Activated CD4-positive, CD25-positive, alpha-beta regulatory T cell treated with anti-CD3 and anti-CD28 coated beads, Interleukin-2, amount 50 U/mL, for 72 hours (primary cell): ENCODE data around the gene FOCAD.
"Not testable (repeated sequence)": the region's sequence is repeated elsewhere in the genome, so short reads cannot be mapped to it uniquely, and the experiment has no call there.

ENCODE experiments used
- DNase-seq: peaks from one replicate; pipeline ENCODE4 v3.0.0; 2021

The FOCAD gene

DNA sequence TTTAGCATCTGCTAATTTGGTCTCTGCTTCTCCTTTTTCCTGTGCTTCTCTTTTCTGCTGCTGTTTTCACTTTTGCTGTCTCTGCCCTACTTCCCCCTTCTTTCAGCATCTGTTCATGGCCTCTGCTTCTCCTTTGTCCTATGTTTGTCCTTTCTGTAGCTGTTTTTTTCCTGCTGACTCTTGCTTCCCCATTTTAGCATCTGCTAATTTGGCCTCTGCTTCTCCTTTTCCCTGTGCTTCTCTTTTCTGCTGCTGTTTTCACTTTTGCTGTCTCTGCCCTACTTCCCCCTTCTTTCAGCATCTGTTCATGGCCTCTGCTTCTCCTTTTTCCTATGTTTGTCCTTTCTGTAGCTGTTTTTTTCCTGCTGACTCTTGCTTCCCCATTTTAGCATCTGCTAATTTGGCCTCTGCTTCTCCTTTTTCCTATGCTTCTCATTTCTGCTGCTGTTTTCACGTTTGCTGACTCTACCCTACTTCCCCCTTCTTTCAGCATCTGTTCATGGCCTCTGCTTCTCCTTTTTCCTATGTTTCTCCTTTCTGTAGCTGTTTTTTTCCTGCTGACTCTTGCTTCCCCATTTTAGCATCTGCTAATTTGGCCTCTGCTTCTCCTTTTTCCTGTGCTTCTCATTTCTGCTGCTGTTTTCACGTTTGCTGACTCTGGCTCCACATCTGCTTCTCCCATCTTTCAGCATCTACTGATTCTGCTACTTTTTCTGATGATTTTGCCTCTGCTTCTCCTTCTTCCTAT lies 290.3 kb downstream of the FOCAD start:
- DNase-seq = not testable (repeated sequence)

DNA sequence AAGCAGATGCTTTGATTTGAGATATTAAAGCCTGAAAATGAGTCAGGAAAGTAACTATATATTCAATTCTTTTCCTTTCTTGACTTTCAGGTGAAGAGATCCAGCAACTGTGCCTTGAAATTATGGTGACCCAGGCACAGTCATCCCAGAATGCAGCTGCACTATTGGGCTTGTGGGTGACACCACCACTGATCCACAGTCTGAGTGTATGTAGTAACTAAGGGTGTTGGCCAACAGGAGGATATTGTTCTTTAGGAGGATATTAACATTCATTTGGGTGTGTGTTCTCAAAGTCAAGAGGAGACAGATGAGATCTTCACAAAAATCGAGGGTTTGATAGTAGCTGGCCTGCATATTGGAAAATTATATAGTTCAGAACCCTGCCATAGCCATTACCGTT lies 294.2 kb downstream of the FOCAD start:
- no peak for DNase-seq

DNA sequence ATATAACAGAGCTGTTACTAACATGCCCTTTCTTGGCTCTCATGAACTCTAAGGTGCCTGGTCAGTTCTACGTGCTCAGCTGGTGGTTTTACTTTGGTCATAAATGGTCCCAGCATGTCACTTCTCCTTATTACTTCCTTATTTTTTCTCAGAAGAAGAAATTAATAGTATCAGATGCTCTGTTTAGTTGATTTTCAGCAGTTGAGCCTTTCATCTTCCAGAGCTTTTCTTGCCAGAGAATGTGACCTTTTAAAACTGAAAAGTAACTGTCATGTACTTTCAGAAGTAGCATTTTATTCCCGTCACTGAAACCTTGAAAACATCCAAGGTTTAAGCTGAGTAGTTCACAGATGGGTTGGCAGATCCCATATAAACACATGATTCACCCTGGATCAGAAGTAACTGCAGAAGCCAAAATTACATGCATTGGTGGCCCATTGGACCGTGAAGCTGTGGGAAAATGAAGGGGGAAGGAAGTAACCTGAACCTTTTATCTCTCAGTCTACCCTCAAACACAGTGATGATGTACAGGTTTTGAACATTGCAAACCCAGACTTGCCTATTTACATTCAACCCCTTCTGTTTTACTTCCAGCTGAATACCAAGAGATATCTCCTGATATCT lies 296.9 kb downstream of the FOCAD start:
- no peak for DNase-seq

DNA sequence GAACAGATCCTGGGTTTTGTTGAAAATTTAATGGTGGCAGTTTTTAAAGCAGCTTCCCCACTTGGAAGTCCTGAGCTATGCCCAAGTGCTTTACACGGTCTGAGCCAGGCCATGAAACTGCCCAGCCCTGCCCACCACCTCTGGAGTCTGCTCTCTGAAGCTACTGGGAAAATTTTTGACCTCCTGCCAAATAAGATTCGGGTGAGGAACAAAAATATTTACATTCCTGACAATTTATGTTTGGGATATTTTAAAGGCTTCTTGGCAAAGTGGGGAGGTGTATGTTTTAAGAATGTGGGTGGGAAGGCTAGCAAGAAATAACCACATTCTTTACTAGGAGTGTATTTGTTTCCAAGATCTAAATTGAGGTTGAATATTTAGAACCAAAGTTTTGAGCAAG lies 297.4 kb downstream of the FOCAD start:
- no peak for DNase-seq

DNA sequence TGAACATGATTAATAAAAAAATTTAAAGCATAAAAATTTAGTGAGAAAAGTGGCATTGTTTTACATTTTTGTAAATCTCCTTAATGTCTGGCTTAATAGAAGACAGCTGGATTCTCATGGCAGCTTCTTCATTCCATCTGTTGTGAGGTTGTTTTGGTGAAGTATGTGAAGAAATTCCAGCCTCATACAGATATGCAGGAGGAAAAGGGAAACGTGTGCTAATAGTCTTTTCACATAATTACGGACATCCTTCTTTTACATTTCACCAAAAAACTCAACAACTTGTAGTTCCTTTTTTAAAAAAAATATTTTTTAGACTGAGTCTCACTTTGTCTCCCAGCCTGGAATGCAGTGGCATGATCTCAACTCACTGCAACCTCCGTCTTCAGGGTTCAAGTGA lies 300.4 kb downstream of the FOCAD start:
- no peak for DNase-seq

DNA sequence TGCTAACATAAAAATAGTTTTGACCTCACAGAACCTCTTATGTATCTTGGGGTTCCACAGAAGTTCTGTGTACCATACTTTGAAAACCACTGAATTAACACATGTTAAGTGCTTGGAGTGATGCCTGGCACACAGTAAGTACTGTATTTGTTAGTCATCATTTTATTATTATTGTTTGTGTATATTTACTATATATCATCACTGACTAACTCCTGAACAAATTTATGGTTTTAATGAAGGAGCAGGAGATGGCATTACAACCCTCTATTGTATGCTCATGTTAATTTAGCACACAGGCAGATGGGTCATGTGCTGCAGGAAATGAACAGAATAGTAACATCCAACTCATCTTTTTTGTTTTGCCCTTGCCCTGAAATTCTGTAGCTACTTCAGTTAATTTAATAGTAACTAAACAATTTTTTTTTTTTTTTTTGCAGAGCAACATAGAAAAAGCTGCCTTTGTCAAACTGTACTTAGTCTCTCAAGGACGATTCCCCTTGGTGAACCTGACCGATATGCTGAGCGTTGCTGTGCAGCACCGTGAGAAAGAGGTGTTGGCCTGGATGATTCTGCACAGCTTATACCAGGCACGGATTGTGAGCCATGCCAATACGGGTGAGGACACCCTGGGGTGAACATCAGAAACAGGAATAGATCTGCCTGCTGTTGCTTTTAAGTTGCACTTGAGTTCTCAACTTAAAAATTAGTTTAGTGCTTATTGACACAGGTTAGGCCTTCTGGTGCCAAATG lies 302.0 kb downstream of the FOCAD start:
- no peak for DNase-seq

DNA sequence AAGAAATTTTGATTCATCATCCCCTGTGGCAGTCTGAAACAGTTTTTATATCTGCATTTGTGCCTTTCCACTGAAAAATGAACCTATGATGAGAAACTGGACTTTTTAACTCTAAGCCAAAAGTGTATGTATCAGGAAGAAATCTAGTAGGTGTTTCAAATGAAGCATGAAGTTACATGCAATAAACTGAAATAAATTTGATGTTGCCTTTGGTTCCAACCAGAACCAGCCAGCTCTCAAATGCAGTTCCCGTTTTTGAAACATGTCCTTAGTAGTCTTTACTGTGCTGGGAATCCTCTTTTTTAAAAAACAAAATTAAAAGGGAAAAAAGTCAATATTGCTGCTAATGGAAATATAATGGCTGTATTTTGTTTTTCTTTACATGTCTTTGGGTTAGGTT lies 303.5 kb downstream of the FOCAD start:
- DNase-seq = no peak

DNA sequence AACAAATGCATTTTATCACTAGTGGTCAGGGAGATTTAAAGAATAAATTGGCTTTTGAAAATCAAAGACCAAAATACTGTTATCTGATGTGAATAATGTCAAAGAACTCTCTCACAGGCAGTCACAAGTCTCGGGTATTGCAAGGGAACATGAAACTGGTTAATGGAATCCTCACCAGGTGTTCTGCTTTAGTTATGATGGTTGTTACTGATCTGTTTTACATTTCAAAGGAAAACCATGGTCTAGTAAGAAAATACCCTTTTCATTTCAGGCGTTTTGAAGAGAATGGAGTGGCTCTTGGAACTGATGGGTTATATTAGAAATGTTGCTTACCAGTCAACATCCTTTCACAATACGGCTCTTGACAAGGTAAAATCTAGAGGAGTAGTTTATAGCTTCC lies 304.0 kb downstream of the FOCAD start:
- no peak for DNase-seq

DNA sequence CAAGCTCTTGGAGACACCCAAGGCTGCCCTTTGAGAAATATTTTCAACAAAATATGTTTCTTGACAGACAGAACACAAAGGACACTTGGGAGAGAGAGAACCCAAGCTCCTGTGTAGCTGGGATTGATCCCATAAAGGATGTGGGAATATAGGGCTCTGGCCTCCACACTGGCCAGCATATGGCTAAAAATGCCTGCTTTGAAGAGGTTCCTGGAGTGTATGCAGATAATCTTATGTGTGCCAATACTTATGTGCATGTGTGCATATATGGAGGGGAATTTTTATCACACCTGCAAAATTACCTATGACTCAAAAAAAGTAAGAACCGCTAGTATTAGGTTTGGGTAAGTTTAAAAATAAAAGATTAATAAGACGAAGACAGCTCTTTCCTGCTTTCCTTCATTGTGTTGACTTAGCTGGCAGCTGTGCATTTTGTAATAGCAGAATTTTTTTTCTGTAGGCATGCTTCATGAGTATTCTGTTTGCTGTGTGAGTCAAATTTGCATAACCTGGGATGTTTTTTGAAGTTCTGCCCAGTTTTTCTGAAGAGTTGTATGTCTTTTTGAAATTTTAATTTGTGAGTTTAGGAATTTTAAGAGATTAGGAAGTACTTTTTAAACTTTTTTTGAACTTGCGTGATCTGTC lies 304.7 kb downstream of the FOCAD start:
- no peak for DNase-seq

DNA sequence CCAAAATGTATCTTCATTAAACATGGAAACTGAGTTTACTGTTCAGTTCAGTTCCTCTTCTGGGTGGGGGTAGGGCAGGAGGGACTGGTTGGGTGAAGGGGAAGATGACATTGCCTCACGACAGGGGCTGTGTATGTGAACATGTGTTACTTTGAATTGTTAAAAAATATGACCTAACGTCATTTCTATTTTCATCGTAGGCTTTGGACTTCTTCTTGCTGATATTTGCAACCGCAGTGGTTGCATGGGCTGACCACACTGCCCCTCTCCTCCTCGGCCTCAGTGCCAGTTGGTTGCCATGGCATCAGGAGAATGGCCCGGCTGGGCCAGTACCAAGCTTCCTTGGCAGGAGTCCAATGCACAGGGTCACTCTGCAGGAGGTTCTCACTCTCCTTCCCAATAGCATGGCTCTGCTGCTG lies 305.9 kb downstream of the FOCAD start:
- DNase-seq = no peak

DNA sequence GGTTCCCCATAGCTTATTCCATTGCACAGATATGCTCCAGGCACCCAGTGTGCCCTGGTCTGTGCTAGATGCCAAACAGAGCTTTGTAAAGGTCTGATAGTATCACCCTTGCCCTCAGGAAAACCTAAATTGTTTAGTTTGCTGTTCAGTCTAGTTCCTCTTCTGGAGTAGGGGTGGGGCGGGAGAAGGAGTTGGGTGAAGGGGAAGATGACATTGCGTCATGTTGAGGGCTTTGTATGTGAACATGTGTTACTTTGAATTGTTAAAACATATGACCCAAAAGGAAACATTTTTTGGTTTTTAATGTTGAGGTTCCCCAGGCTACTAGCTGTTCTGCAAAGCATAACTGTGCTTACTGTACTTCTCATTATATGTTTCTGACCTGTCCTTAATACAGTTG lies 306.8 kb downstream of the FOCAD start:
- DNase-seq = no peak

DNA sequence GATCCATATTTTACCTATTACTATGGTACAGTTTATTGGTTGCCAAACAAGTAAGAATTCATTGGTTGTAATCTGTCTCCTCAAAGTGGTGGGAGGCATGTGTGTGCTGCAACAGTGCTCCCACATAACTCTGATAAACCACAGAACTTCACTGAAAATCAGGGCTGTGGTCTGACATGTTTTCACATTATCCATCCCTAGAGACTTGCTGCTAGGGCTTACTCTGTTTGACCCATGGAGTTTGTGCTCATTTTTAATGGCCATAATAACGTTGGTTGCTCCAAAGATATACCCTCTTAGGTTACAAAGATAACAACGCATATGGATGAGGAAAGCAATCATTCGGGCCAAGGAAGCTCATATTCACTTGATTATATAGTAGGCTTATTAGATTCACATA lies 310.4 kb downstream of the FOCAD start:
- no peak for DNase-seq

DNA sequence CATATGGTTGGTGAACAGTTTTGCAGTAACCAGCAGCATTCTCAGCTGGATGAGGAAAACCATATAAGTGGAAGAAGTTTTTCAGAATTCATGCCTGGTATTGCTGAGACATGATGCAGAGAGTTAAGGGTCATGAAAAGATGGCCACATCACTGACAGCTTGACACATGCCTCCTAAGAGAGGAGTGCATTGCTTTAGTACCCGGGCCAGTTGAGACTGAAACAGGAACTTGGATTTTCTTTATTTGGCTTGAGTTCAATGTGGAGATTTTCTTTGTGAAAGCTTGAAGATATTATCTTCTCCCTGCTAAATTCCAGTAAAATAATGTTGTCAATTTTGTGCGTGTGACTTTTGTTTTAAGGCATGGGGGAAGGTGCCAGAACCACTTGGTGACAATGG lies 311.6 kb downstream of the FOCAD start:
- DNase-seq = no peak

DNA sequence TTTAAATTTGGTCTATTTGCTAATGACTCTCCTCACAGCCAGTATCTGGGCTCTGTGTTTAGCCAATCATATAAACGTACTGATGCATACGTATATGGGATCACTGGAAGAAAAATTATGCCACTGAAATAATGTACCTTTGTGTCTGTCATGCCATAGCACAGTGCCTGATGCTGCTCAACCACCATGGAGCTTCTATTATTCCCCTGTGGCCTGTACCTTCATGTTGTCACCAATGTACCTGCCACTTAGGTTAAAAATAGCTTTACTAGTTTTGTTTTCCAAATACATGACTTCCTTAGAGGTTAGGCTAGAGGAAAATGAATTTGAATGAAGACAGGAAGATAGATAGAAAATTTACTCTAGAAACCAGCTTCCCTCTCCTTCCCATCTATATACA lies 312.8 kb downstream of the FOCAD start:
- no peak for DNase-seq

DNA sequence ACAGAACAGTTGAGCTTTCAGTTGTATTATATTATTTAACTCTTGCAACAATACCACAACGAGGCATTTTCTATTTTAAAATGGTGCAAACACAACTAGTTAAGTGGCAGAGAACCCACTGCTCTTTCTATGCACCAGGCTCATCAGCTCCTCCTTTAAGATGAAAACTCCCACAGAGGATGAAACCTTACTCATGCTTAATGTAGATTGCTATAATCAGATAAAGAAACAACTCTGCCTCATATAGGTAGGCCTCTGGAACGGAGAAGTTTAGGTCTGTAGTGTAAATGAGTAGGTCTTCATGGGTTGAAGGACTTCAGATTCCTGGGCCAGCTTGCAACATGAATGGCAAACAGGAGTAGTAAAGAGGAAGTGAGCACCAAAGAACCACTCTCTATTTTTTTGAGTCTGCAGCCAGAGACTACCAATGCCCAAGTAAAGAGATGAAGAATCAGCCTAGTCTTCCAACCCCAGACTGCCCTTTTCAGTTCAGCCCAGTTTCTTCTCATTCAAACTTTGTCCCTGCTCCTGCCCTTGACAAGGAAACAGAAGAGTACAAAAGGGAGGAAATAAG lies 313.5 kb downstream of the FOCAD start:
- no peak for DNase-seq

DNA sequence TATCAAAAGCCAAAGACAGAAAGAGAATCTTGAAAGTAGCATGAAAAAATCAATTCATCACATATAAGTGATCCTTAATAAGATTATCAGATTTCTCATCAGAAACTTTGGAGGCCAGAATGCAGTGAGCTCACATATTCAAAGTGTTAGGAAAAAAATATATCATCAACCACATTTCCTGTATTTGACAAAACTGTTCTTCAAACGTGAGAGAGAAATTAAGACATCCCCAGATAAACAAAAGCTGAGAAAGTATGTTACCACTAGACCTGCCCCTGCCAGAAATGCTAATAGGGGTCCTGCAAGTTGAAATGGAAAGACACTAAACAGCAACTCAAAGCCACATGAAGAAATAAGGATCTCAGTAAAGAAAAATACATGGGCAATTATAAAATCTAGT lies 317.5 kb downstream of the FOCAD start:
- DNase-seq = no peak

DNA sequence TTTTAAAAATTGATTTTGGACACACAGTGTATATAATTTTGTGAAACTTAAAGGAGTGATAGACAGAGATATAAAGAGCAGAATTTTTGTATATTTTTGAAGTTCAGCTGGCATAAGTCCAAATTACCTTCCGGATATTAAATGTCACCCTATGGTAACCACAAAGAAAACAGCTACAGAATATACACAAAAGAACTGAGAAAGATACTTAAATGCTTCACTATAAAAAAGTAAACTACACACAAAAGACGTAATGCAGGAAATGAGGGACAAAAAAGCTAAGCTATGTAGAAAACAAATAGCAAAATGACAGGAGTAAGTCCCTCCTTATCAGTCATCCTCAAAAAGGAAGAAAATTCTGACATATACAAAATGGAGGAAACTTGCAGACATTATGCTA lies 318.0 kb downstream of the FOCAD start:
- DNase-seq = no peak

DNA sequence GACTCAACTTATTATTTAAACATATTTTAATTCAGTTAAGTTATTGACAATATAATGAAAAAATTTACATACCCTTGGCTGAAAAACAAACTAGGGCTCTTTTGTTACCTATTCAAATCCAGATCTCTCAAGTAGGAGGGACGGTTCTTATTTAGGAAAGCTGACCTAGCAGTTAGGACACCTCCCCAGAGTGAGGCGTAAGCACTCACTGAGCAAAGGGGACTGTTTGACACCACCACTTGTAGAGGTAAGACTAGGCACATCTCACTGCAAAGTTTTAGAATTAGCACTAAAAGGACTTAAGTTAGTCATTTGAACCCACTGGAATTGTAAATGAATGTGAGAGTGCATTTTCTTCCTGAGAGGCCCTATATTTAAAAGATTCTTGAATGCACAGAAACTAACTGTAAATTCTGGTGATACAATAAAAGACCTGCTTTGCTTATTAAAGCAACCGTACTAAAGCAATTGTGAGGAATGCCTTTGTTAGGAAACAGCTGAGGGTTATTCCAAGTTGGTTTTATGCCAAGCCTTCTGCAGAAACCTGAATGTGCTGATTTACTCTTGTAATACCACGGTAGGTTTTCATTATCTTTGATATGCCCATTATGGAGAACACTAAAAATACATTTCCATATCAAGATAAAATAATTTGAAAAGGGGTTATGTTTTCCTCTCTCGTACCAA lies 331.2 kb downstream of the FOCAD start:
- DNase-seq = no peak

DNA sequence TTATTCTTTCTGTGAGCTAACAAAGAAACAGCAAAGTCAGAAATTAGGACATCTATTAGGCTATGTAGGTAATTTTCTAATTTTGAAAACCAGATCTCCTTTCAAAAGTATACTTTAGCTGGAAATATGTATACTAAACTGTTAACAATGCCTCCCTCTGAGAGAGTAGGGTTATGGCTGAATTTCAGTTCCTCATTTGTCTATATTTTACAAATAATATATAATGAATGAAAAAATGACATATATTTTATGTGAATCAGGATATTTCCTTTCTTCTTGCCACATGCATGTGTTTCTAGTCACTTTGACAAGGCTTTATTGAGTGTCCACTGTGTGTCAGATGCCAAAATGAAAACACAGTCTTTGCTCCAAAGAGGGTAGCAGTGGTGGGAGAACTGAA lies 331.9 kb downstream of the FOCAD start:
- no peak for DNase-seq

DNA sequence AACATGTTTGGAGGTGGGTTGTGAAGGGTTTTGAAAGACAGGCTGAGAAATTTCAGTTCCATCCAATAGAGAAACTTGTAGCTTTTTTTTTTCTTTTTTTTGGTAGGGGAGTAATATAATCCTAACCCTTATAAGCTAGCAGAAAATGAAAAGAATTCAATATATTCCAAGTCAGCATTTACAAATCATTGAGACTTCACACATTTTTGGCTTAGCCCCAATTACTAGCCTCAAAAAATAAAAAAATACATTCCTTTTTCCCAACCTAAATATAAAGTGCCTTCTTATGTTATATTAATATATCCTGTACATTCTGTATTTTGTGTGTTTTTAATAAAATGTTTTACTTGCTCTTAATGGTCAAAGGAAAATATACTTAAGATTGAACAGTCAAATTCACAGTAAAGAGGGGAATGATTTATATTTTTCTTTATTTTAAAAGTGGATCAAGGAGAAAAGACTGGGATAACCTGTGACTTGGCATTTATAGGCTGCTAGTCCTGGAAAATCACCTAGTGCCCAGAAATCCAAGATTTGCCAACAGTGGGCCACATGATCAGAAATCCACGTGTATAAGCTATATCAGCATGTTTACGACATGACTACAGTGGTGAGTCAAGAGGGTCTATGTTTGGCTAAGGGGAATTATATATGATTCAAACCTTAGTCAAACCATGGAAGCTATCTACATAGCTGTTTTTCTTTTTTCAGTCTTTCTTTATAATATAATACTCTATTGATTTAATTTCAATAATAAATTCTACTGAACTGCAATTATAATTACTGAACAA lies 332.8 kb downstream of the FOCAD start:
- DNase-seq = no peak

DNA sequence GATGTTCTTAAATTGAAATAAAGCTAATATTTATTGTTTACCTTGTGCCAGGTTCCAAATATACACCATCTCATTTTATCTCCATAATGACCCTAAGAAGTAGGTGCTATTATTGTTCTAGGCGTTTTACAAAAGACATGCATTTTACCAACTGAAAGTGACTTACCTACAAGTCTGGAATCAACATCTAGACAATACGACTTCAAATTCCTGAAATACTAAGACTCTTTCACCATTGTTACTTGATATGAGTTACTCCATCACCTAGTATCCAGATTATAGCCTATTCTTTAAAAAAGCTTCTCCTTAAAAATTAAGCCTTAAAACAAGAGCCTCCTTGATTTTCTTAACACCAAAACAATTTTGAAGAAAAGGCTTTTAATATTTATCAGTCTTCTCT lies 334.1 kb downstream of the FOCAD start:
- DNase-seq = no peak

DNA sequence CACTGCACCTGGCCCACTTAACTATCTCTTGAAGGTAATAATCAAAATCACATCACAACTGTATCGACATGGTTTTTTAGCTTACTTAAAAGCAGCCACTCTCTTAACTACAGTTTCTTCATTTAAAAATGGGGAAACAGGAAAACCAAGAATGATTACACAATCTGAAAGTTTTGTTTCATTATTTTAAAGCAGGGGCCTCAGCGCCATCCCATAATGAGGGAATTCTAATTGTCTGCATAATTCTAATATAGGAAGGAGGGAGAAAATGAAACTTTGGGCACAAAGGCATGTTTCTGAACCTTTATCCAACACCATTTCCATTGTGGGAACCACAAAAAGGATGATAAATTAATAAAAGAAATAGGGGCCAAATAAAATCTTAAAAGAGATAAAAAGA lies 339.8 kb downstream of the FOCAD start:
- DNase-seq = no peak
